BE2C (cell line): ENCODE measurements around the gene OR1L1. TPM values are rescaled to one million over a fixed set of nuclear protein-coding genes. Genes with fewer than 3 reads are reported as not detected.

Experiments used
- DNase-seq: peaks from one replicate; pipeline ENCODE4 v3.0.0-alpha.2; 2020
- H3K27me3 ChIP-seq: fragments of 250-450 bp; sonication (Bioruptor Pico); 2 replicates; pipeline ENCODE4 v1.5.1; 2020; ENCODE audit warnings: mild to moderate bottlenecking
- H3K36me3 ChIP-seq: fragments of 250-450 bp; sonication (Bioruptor Pico); 2 replicates; pipeline ENCODE4 v1.5.1; 2020; ENCODE audit warnings: mild to moderate bottlenecking
- H3K4me1 ChIP-seq: fragments of 250-450 bp; sonication (Bioruptor Pico); 2 replicates; pipeline ENCODE4 v1.5.1; 2020
- H3K4me3 ChIP-seq: 2 replicates; pipeline ENCODE4 v1.5.1; 2011; ENCODE audit warnings: low read depth, low read length
- H3K9me3 ChIP-seq: fragments of 250-450 bp; sonication (Bioruptor Pico); 2 replicates; pipeline ENCODE4 v1.5.1; 2020
- CTCF ChIP-seq: IDR thresholded peaks from 2 replicates; pipeline ENCODE4 v1.5.1; 2012; ENCODE audit warnings: mild to moderate bottlenecking, low read depth, low read length
- polyA plus RNA-seq: library from polyadenylated mRNA; unstranded; fragments of >200 nt; gene quantifications from one replicate; pipeline ENCODE4 v1.2.1, GENCODE V29; 2012; ENCODE audit warnings: low read depth, missing spikeins; ENCODE audit not compliant: insufficient read length, insufficient read depth

The OR1L1 gene
- polyA plus RNA-seq = not detected

- TF ChIP-seq CTCF = no peak
- H3K4me1 ChIP-seq = no peaks in the 10 kb centered on the region
- peaks cover 18% of the 10 kb centered on the region for H3K27me3 ChIP-seq
- no peak within 1 kb of the TSS for H3K4me3 ChIP-seq
- no peaks in the 10 kb centered on the region for H3K36me3 ChIP-seq
- no peak for DNase-seq
- H3K9me3 ChIP-seq = no peaks in the 10 kb centered on the region
Observed at GRCh38 chr9:122661416-122661815, at the start of gene OR1L1. Gene OR1L1, plus strand, starts transcription at chr9:122661716. Its CDS starts 0 bp downstream, at chr9:122661716.

GRCh38 chr9:122614362-122614761 lies 47.2 kb upstream of the OR1L1 start, which contains the start of gene OR1Q1:
Gene OR1Q1, plus strand, starts transcription at chr9:122614738. Its CDS starts 0 bp downstream, at chr9:122614738.
- peaks cover 6% of the 10 kb centered on the region; the same call in 1 of the 2 replicates for H3K27me3 ChIP-seq
- no peak within 1 kb of the TSS for H3K4me3 ChIP-seq

GRCh38 chr9:122619996-122620395 lies 41.5 kb upstream of the OR1L1 start:
- DNase-seq = no peak
- no peak for TF ChIP-seq CTCF
- H3K9me3 ChIP-seq = no peaks in the 10 kb centered on the region
- H3K4me1 ChIP-seq = no peaks in the 10 kb centered on the region
- no peaks in the 10 kb centered on the region for H3K36me3 ChIP-seq
- H3K27me3 ChIP-seq = peaks cover 8% of the 10 kb centered on the region
- no peak overlapping the region for H3K4me3 ChIP-seq

More at GRCh38 chr9:122614362-122614761, 47.2 kb upstream of the OR1L1 start, which contains the start of gene OR1Q1:
- no peaks in the 10 kb centered on the region for H3K4me1 ChIP-seq
- no peaks in the 10 kb centered on the region for H3K36me3 ChIP-seq
- no peak for TF ChIP-seq CTCF
- no peak for DNase-seq
- H3K9me3 ChIP-seq = no peaks in the 10 kb centered on the region

- H3K4me3 ChIP-seq = no peak overlapping the region
- no peak for TF ChIP-seq CTCF
- DNase-seq = no peak
- H3K36me3 ChIP-seq = no peaks in the 10 kb centered on the region
- no peaks in the 10 kb centered on the region for H3K4me1 ChIP-seq
- H3K27me3 ChIP-seq = 0 out of 2 replicates have a peak, but pooled peaks cover 3% of the 10 kb centered on the region
- H3K9me3 ChIP-seq = no peaks in the 10 kb centered on the region
Observed at GRCh38 chr9:122642226-122642625, 19.3 kb upstream of the OR1L1 start.

- no peak for DNase-seq
- H3K27me3 ChIP-seq = peaks cover 8% of the 10 kb centered on the region
- no peak for TF ChIP-seq CTCF
- no peak overlapping the region for H3K4me3 ChIP-seq
- no peaks in the 10 kb centered on the region for H3K4me1 ChIP-seq
- H3K9me3 ChIP-seq = no peaks in the 10 kb centered on the region
- no peaks in the 10 kb centered on the region for H3K36me3 ChIP-seq
Observed at GRCh38 chr9:122656378-122656777, 5.1 kb upstream of the OR1L1 start.

- Histone ChIP-seq H3K36me3 (no peaks in the 10 kb centered on the region), H3K4me1 (no peaks in the 10 kb centered on the region), H3K9me3 (no peaks in the 10 kb centered on the region), H3K4me3 (no peak within 1 kb of the TSS), H3K27me3 (peaks cover 18% of the 10 kb centered on the region)
- DNase-seq = no peak
- no peak for TF ChIP-seq CTCF
Observed at GRCh38 chr9:122657527-122657926, 4.0 kb upstream of the OR1L1 start, which contains the start of gene OR1B1. Gene OR1B1, minus strand, starts transcription at chr9:122657627.
